K562 treated with DMSO at 1 percent for 24 hours (cell line): ENCODE results near the gene CDK5RAP2. TPM values are rescaled to one million over a fixed set of nuclear protein-coding genes. Genes with fewer than 3 reads are reported as not detected.

Source experiments
- total RNA-seq: library from RNA; unstranded; fragments of 300-600 nt; gene quantifications from 2 replicates; pipeline ENCODE4 v1.2.3, GENCODE V29; 2022; ENCODE audit warnings: low read depth; ENCODE audit not compliant: insufficient read depth

CDK5RAP2 gene
- 56.2 and 69.3 TPM in 2 replicates for total RNA-seq

GRCh38 chr9:120580051-120580896 is at the start of gene CDK5RAP2:
Gene CDK5RAP2 (minus strand): TSS chr9:120580167. CDS start chr9:120579978, 189 bp downstream.

Other genes starting within 250 kb of the CDK5RAP2 start
- gene MEGF9, start 134.3 kb upstream of the CDK5RAP2 start, total RNA-seq: 7.7 and 8.7 TPM in 2 replicates
- 20.5 and 20.6 TPM in 2 replicates for gene FBXW2, start 213.2 kb upstream of the CDK5RAP2 start, total RNA-seq